HepG2 (cell line): Measurements from ENCODE around the gene SEC14L5. TPM values are rescaled to one million over a fixed set of nuclear protein-coding genes. Genes with fewer than 3 reads are reported as not detected.
A peak's percentile ranks its signal among the peaks of the same experiment; 100 is the strongest.

Experiments
- ATAC-seq: fragments of 200-7000 bp; cut with Tn5 transposase; 3 replicates; pipeline ENCODE4 v1.9.1; 2020; ENCODE audit warnings: mild to moderate bottlenecking, moderate library complexity
- BruUV-seq: library from RNA; stranded (reverse); fragments of 400-500 nt; replicated peaks from 2 replicates; lab custom pipeline; 2021; lab: Mats Ljungman, UMichigan
- CTCF ChIA-PET: fragments of 300-600 bp; formaldehyde crosslinking; extraction: SDS; loops from one replicate; lab custom pipeline; 2021; ENCODE audit warnings: low total read pairs, inconsistent platforms, low intra/inter-chr PET ratio; lab: Yijun Ruan, JAX
- POLR2A ChIA-PET: fragments of 350-600 bp; sonication (Branson Sonifier 250); formaldehyde crosslinking; loops from one replicate; lab custom pipeline; 2020; ENCODE audit warnings: antibody characterized with exemption, inconsistent platforms; lab: Yijun Ruan, JAX
- DNase-seq: peaks from one replicate; pipeline ENCODE4 v3.0.0-alpha.2; 2015; ENCODE audit warnings: low spot score
- FAIRE-seq: peaks from 3 replicates; lab custom pipeline; 2011; peaks lifted over from hg19 to GRCh38; lab: Jason Lieb, UNC
- H2AFZ ChIP-seq: one replicate; pipeline ENCODE4 v1.6.1; 2011; ENCODE audit warnings: low read length, inconsistent platforms
- H3K27ac ChIP-seq: fragments of 300-600 bp; 3 replicates; pipeline ENCODE4 v1.8.0; 2011; ENCODE audit warnings: mixed run types, mild to moderate bottlenecking, mixed read lengths, low read length, inconsistent platforms; ENCODE audit not compliant: insufficient read depth; ENCODE audit errors: extremely low read length
- H3K27me3 ChIP-seq, 2 experiments: fragments of 200-600 bp in 1 of 2; 2 replicates in 1 of 2; 3 replicates in 1 of 2; pipeline versions ENCODE4 v1.6.0 to v1.8.0; 2011; ENCODE audit warnings: low read length in 2 of 2, mild to moderate bottlenecking in 2 of 2, moderate library complexity in 2 of 2, inconsistent platforms in 1 of 2; ENCODE audit not compliant: insufficient read depth in 2 of 2, control insufficient read depth in 1 of 2
- H3K36me3 ChIP-seq, 2 experiments: fragments of 200-600 bp in 1 of 2; replicated peaks in 1 of 2; 2 replicates in 1 of 2; 3 replicates in 1 of 2; pipeline versions ENCODE4 v1.5.1 to v1.8.0; 2011; ENCODE audit warnings: low read length in 2 of 2, inconsistent platforms in 1 of 2; ENCODE audit not compliant: insufficient read depth in 2 of 2, control insufficient read depth in 1 of 2
- H3K4me1 ChIP-seq: 2 replicates; pipeline ENCODE4 v1.5.1; 2012; ENCODE audit warnings: low read length, inconsistent platforms; ENCODE audit not compliant: insufficient read depth
- H3K4me2 ChIP-seq: 2 replicates; pipeline ENCODE4 v1.6.0; 2011; ENCODE audit warnings: low read depth, low read length, inconsistent platforms
- H3K4me3 ChIP-seq, 3 experiments: fragments of 200-600 bp in 1 of 3; sonication (generic), shearing (Covaris generic) in 1 of 3; replicated peaks in 1 of 3; 2 replicates each; pipeline ENCODE4 v1.5.1; 2011 to 2016; ENCODE audit warnings: low read length in 3 of 3, inconsistent platforms in 2 of 3, low read depth in 2 of 3, mild to moderate bottlenecking in 2 of 3, control low read depth in 1 of 3, mixed read lengths in 1 of 3; ENCODE audit not compliant: insufficient read depth in 1 of 3
- H3K79me2 ChIP-seq: one replicate; pipeline ENCODE4 v1.6.1; 2011; ENCODE audit warnings: low read length, inconsistent platforms; ENCODE audit not compliant: insufficient read depth
- H3K9ac ChIP-seq: 2 replicates; pipeline ENCODE4 v1.6.0; 2011; ENCODE audit warnings: mild to moderate bottlenecking, low read depth, low read length, inconsistent platforms; ENCODE audit not compliant: insufficient read depth
- H3K9me3 ChIP-seq: 2 replicates; pipeline ENCODE4 v1.5.1; 2012; ENCODE audit warnings: mild to moderate bottlenecking, low read length
- H4K20me1 ChIP-seq: 2 replicates; pipeline ENCODE4 v1.6.0; 2011; ENCODE audit warnings: inconsistent platforms, mild to moderate bottlenecking, low read length, moderate library complexity; ENCODE audit not compliant: insufficient read depth
- EEA1 ChIP-seq: sonication (generic); formaldehyde crosslinking; IDR thresholded peaks from 2 replicates; pipeline ENCODE4 v1.5.1; 2020; ENCODE audit warnings: mild to moderate bottlenecking, missing genetic modification reagents, borderline replicate concordance
- ELF4 ChIP-seq: sonication (generic); formaldehyde crosslinking; IDR thresholded peaks from 2 replicates; pipeline ENCODE4 v1.5.0; 2020; ENCODE audit warnings: missing genetic modification reagents, mild to moderate bottlenecking, moderate library complexity, borderline replicate concordance
- GTF3A ChIP-seq: sonication (generic); formaldehyde crosslinking; conservative IDR thresholded peaks from 2 replicates; pipeline ENCODE4 v1.4.0; 2020; ENCODE audit warnings: mild to moderate bottlenecking, missing genetic modification reagents
- HOXD1 ChIP-seq: sonication (generic); formaldehyde crosslinking; IDR thresholded peaks from 2 replicates; pipeline ENCODE4 v1.5.0; 2020; ENCODE audit warnings: missing genetic modification reagents
- JUN ChIP-seq: sonication (generic); formaldehyde crosslinking; IDR thresholded peaks from 2 replicates; pipeline ENCODE4 v1.4.0; 2020; ENCODE audit warnings: mild to moderate bottlenecking, missing genetic modification reagents
- PAX8 ChIP-seq: sonication (generic); formaldehyde crosslinking; IDR thresholded peaks from 2 replicates; pipeline ENCODE4 v1.8.0; 2022; ENCODE audit warnings: mild to moderate bottlenecking, missing genetic modification reagents, borderline replicate concordance
- RARG ChIP-seq: sonication (generic); formaldehyde crosslinking; IDR thresholded peaks from 2 replicates; pipeline ENCODE4 v1.4.0; 2020; ENCODE audit warnings: low read depth, mild to moderate bottlenecking, missing genetic modification reagents
- RBFOX2 ChIP-seq: fragments of 200-400 bp; formaldehyde crosslinking; IDR thresholded peaks from 2 replicates; pipeline ENCODE4 v1.6.1; 2017; ENCODE audit warnings: low read depth, mild to moderate bottlenecking, low read length
- SAP130 ChIP-seq: IDR thresholded peaks from 2 replicates; pipeline ENCODE4 v1.6.1; 2016; ENCODE audit warnings: low read depth
- TGIF2 ChIP-seq: IDR thresholded peaks from 2 replicates; pipeline ENCODE4 v1.6.1; 2016; ENCODE audit warnings: control low read depth, missing compliant biosample characterization
- WIZ ChIP-seq: sonication (generic); formaldehyde crosslinking; IDR thresholded peaks from 2 replicates; pipeline ENCODE4 v1.5.1; 2020; ENCODE audit warnings: mild to moderate bottlenecking, missing genetic modification reagents
- YEATS2 ChIP-seq: sonication (generic); formaldehyde crosslinking; IDR thresholded peaks from 2 replicates; pipeline ENCODE4 v1.4.0; 2020; ENCODE audit warnings: missing genetic modification reagents, borderline replicate concordance
- ZNF205 ChIP-seq: IDR thresholded peaks from 2 replicates; pipeline ENCODE4 v1.6.1; 2018; ENCODE audit warnings: missing biosample characterization, missing genetic modification reagents
- ZNF550 ChIP-seq: sonication (generic); formaldehyde crosslinking; IDR thresholded peaks from 2 replicates; pipeline ENCODE4 v1.4.0; 2020; ENCODE audit warnings: mild to moderate bottlenecking, missing genetic modification reagents, borderline replicate concordance
- ZNF614 ChIP-seq: IDR thresholded peaks from 2 replicates; pipeline ENCODE4 v1.6.1; 2018; ENCODE audit warnings: missing biosample characterization, missing genetic modification reagents, inconsistent platforms, borderline replicate concordance
- ZNF691 ChIP-seq: sonication (generic); formaldehyde crosslinking; IDR thresholded peaks from 2 replicates; pipeline ENCODE4 v1.4.0; 2020; ENCODE audit warnings: missing genetic modification reagents, low read depth, mild to moderate bottlenecking, borderline replicate concordance
- ZNF740 ChIP-seq: sonication (generic); formaldehyde crosslinking; IDR thresholded peaks from 2 replicates; pipeline ENCODE4 v1.4.0; 2020; ENCODE audit warnings: missing genetic modification reagents
- ZNF776 ChIP-seq: sonication (generic); formaldehyde crosslinking; IDR thresholded peaks from 2 replicates; pipeline ENCODE4 v1.4.0; 2020; ENCODE audit warnings: mild to moderate bottlenecking, missing genetic modification reagents
- ZSCAN12 ChIP-seq: sonication (generic); formaldehyde crosslinking; IDR thresholded peaks from 2 replicates; pipeline ENCODE4 v1.9.0; 2021; ENCODE audit warnings: mild to moderate bottlenecking, missing genetic modification reagents
- ZZZ3 ChIP-seq: sonication (generic); formaldehyde crosslinking; IDR thresholded peaks from 2 replicates; pipeline ENCODE4 v1.4.0; 2020; ENCODE audit warnings: missing genetic modification reagents, mild to moderate bottlenecking, borderline replicate concordance
- WGBS: methylation state at CpG from one replicate; pipeline ENCODE4 v1.1.6; 2017; ENCODE audit warnings: low lambda C conversion rate; 5-methylcytosine and 5-hydroxymethylcytosine counted together
- in situ Hi-C: cut with HindIII; loops from 2 replicates; pipeline ENCODE4 v1.10.0; 2017; ENCODE audit warnings: low pct_unique_long_range_greater_than_20kb; ENCODE audit not compliant: extremely low pct_ligation_motif_present
- intact Hi-C: fragments of 100-400 bp; cut with micrococcal nuclease; formaldehyde crosslinking; loops from one replicate; pipeline ENCODE4 v1.10.0; 2022; ENCODE audit not compliant: unreplicated experiment
- polyA plus RNA-seq, 8 experiments: library from polyadenylated mRNA; depleted of rRNA in 3 of 8; stranded (reverse) in 7 of 8; unstranded in 1 of 8; fragments of >200 nt; fragmentation: Illumina TruSeq in 4 of 8; extraction: Trizol in 4 of 8; gene quantifications; 2 replicates each; pipeline versions ENCODE4 v1.2.1 to v1.2.3, GENCODE V29; 2011 to 2016; ENCODE audit warnings: low read depth in 4 of 8, missing spikeins in 1 of 8, mixed read lengths in 1 of 8; ENCODE audit not compliant: insufficient read depth in 1 of 8
- total RNA-seq, 5 experiments: library from RNA; depleted of rRNA; stranded (reverse); fragments of >200 nt; fragmentation: Illumina TruSeq; extraction: Trizol; gene quantifications; 2 replicates each; pipeline ENCODE4 v1.2.3, GENCODE V29; 2016; ENCODE audit warnings: low read depth in 1 of 5

SEC14L5 gene
- total and polyA plus RNA-seq, 2 of the 13 experiments (the other 11 are each of a cell fraction or from before 2014, with no cell fraction given), result 0.40 to 0.42 TPM

- no peak for TF ChIP-seq ZNF691
These were observed 11.2 kb upstream of the SEC14L5 start (continued) for GRCh38 chr16:4946917-4947316.

GRCh38 chr16:4947722-4948503, 10.2 kb upstream of the SEC14L5 start:
- H3K4me3 ChIP-seq, result peak overlapping the region; percentile 29 to 63 (median 34)
- WGBS, result 2% methylated on average over 16 of the region's 16 CpGs
- CTCF ChIA-PET, result no interaction called here
- FAIRE-seq (peak; percentile 91), DNase-seq (peak; percentile 85), ATAC-seq (peak; percentile 64)
- no peaks in the 10 kb centered on the region for H3K36me3 ChIP-seq
- H3K27ac ChIP-seq, result peak overlapping the region; percentile 28
- no peaks in the 10 kb centered on the region; a peak in 1 of 5 replicates for H3K27me3 ChIP-seq
- H3K4me1 ChIP-seq, result peaks cover 73% of the 10 kb centered on the region
- peak overlapping the region; percentile 77 for H3K4me2 ChIP-seq
- in situ Hi-C loops, result no loop called here
- H3K79me2 ChIP-seq, result no peaks in the 10 kb centered on the region
- TSS peak; percentile 48 for BruUV-seq
- intact Hi-C loops, result loop anchor here (5.0 kb wide), 1 partner anchor 36 kb away; no protein-coding TSS in a partner anchor
- POLR2A ChIA-PET, result interaction anchor here (0.5 to 2.7 kb wide), 15 partner anchors 9 to 332 kb away, joined by 3 to 43 read pairs (median 4); partner anchors contain the start of genes ANKS3, DNAAF8, NAGPA and PPL
- no peak overlapping the region for H2AFZ ChIP-seq
- no peaks in the 10 kb centered on the region for H4K20me1 ChIP-seq
- peak overlapping the region; percentile 61 for H3K9ac ChIP-seq
- H3K9me3 ChIP-seq, result no peaks in the 10 kb centered on the region
- TF ChIP-seq ZNF550 (CRISPR knock-in tag) (0 out of 2 replicates have a peak, but pooled peaks have one; percentile 39), WIZ (no peak), EEA1 (CRISPR knock-in tag) (no peak), RARG (CRISPR knock-in tag) (no peak), ZNF740 (CRISPR knock-in tag) (no peak), YEATS2 (peak; percentile 54; the same call in 1 of the 2 replicates), HOXD1 (CRISPR knock-in tag) (no peak), ZNF614 (CRISPR knock-in tag) (peak; percentile 22; the same call in 1 of the 2 replicates), RBFOX2 (no peak), SAP130 (peak; percentile 78), GTF3A (CRISPR knock-in tag) (no peak), ELF4 (no peak), ZZZ3 (CRISPR knock-in tag) (peak; percentile 45; the same call in 1 of the 2 replicates), PAX8 (CRISPR knock-in tag) (0 out of 2 replicates have a peak, but pooled peaks have one; percentile 55), ZSCAN12 (CRISPR knock-in tag) (no peak), TGIF2 (CRISPR knock-in tag) (peak; percentile 17; the same call in 1 of the 2 replicates), ZNF205 (CRISPR knock-in tag) (peak; percentile 45; the same call in 1 of the 2 replicates), ZNF776 (CRISPR knock-in tag) (peak; percentile 59; the same call in 1 of the 2 replicates), JUN (CRISPR knock-in tag) (peak; percentile 47)
